SU-DHL-6 (cell line): ENCODE data around the gene NSUN2.

ENCODE experiments used
- EZH2phosphoT487 ChIP-seq: fragments of 200-600 bp; sonication (generic), shearing (Covaris generic); conservative IDR thresholded peaks from 2 replicates; pipeline ENCODE4 v1.6.1; 2018; ENCODE audit warnings: mild to moderate bottlenecking, antibody characterized with exemption, low read length, moderate library complexity, mixed read lengths
- TF ChIP-seq, protein P1 (sequence below): fragments of 200-600 bp; sonication (generic); IDR thresholded peaks from one replicate; pipeline ENCODE4 v1.5.1; 2017; ENCODE audit warnings: antibody characterized with exemption, mild to moderate bottlenecking, low read length, moderate library complexity; ENCODE audit not compliant: insufficient read depth, poor library complexity, severe bottlenecking

DNA sequence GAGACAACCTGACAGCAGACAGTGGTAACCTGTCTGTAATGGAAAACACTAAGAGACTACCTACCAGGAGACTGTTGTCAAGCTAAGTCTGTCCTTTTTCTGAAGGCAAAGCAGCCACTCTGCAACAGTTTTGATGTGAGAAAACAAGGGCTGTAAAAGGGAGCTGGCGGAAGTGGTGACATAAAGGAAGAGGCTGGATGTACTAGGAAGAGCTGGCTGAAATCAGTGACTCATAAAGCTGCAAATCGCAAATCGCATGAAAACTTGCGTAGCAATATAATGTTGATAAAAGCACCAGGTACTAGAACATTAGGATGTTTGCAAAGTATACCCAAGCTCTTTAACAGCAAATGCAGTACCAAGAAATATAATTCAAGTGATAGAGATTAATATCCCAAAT lies 1.4 kb downstream of the NSUN2 start:
- TF ChIP-seq EZH2phosphoT487 = no peak
- TF ChIP-seq, protein P1, sequence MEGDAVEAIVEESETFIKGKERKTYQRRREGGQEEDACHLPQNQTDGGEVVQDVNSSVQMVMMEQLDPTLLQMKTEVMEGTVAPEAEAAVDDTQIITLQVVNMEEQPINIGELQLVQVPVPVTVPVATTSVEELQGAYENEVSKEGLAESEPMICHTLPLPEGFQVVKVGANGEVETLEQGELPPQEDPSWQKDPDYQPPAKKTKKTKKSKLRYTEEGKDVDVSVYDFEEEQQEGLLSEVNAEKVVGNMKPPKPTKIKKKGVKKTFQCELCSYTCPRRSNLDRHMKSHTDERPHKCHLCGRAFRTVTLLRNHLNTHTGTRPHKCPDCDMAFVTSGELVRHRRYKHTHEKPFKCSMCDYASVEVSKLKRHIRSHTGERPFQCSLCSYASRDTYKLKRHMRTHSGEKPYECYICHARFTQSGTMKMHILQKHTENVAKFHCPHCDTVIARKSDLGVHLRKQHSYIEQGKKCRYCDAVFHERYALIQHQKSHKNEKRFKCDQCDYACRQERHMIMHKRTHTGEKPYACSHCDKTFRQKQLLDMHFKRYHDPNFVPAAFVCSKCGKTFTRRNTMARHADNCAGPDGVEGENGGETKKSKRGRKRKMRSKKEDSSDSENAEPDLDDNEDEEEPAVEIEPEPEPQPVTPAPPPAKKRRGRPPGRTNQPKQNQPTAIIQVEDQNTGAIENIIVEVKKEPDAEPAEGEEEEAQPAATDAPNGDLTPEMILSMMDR = no peak
